Kidney (tissue), 14 donors: ENCODE results near the gene ADORA2A. TPM values are rescaled to one million over a fixed set of nuclear protein-coding genes. Genes with fewer than 3 reads are reported as not detected.
"Not testable (repeated sequence)": the region's sequence is repeated elsewhere in the genome, so short reads cannot be mapped to it uniquely, and the experiment has no call there.

Experiments used
- DNase-seq, 5 donors: peaks; one replicate each; pipeline ENCODE4 v3.0.0-alpha.2; 2013 to 2020
- FAIRE-seq: peaks from 2 replicates; lab custom pipeline; 2012; peaks lifted over from hg19 to GRCh38; lab: Jason Lieb, UNC
- H3K27ac ChIP-seq, 2 donors: one replicate each; pipeline ENCODE4 v1.7.0; 2013; ENCODE audit warnings: low read depth in 2 of 2, low read length in 2 of 2, inconsistent platforms in 1 of 2
- H3K27me3 ChIP-seq: one replicate; pipeline ENCODE4 v1.7.1; 2013; ENCODE audit warnings: low read length, inconsistent platforms; ENCODE audit not compliant: control insufficient read depth, insufficient read depth
- H3K36me3 ChIP-seq, 3 donors: one replicate each; pipeline versions ENCODE4 v1.7.0 to v1.7.1; 2013; ENCODE audit warnings: low read length in 3 of 3, control low read depth in 1 of 3, inconsistent platforms in 1 of 3; ENCODE audit not compliant: insufficient read depth in 3 of 3, control insufficient read depth in 2 of 3
- H3K4me1 ChIP-seq, 3 donors: one replicate each; pipeline versions ENCODE4 v1.7.0 to v1.7.1; 2013; ENCODE audit warnings: low read length in 3 of 3, inconsistent platforms in 1 of 3, low read depth in 1 of 3; ENCODE audit not compliant: control insufficient read depth in 2 of 3, insufficient read depth in 2 of 3
- H3K4me3 ChIP-seq, 3 donors: one replicate each; pipeline versions ENCODE4 v1.7.0 to v1.8.1; 2013; ENCODE audit warnings: low read length in 3 of 3, control low read depth in 1 of 3, inconsistent platforms in 1 of 3
- H3K9ac ChIP-seq, 3 donors: one replicate each; pipeline versions ENCODE4 v1.7.0 to v1.7.1; 2013; ENCODE audit warnings: low read length in 3 of 3, control low read depth in 1 of 3, inconsistent platforms in 1 of 3
- H3K9me3 ChIP-seq, 3 donors: one replicate each; pipeline versions ENCODE4 v1.7.0 to v1.7.1; 2013; ENCODE audit warnings: low read length in 3 of 3, control low read depth in 1 of 3, inconsistent platforms in 1 of 3; ENCODE audit not compliant: control insufficient read depth in 2 of 3, insufficient read depth in 1 of 3
- intact Hi-C: fragments of 100-400 bp; cut with DNase I; formaldehyde crosslinking; loops from one replicate; pipeline ENCODE4 v1.11.1; 2022
- polyA plus RNA-seq: library from polyadenylated mRNA; stranded (reverse); fragments of 350-450 nt; fragmentation: Illumina TruSeq; extraction: RNeasy Lipid Tissue Mini Kit (QIAGEN cat#74804); gene quantifications from one replicate; pipeline ENCODE4 v1.2.3, GENCODE V29; 2014; ENCODE audit warnings: low read depth, low replicate concordance; ENCODE audit not compliant: insufficient read depth
- total RNA-seq: library from RNA; stranded (reverse); fragmentation: NEBNext Ultra II Directional; extraction: Animal tissue kit (Norgen Biotek cat#: 25700); gene quantifications from one replicate; pipeline ENCODE4 v1.2.1, GENCODE V29; 2021
- TF ChIP-seq, protein P1 (sequence below): IDR thresholded peaks from 3 replicates; pipeline ENCODE4 v1.5.1; 2012; ENCODE audit warnings: mild to moderate bottlenecking, moderate library complexity, borderline replicate concordance; ENCODE audit not compliant: insufficient read depth; ENCODE audit errors: extremely low read depth
- donor health status: control.
- donor health status: control.
- donor health status: control.
- donor health status: control.
- donor health status: control.
- donor health status: DM: yes; HTN: yes; CAD: no.
- donor health status: Normal renal cell carcinoma (clear cell type).

ADORA2A gene
- total and polyA plus RNA-seq, 2 donors from 2014 or later = 6.1 to 6.9 TPM

DNA sequence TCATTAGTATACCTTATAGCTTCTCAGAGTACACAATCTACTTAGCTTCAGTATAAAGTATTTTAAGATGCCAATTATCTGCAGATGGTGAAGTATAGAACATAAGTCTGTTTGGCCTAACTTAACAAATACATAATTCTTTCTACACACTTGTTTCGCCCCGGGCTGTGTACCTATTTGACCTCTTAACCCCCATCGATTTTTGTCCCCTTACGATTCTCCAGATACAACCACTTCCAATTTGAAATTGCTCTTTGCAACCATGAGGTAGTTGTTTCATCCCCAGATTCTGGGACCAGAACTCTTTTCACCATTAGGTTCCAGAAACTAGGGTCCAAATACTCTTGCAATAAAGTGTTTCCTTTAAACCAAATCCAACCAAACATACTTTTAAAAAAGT, 57.8 kb downstream of the ADORA2A start:
- H3K27me3 ChIP-seq = no peaks in the 10 kb centered on the region
- no peak for FAIRE-seq
- H3K36me3 ChIP-seq = no peaks in the 10 kb centered on the region
- H3K9me3 ChIP-seq = no peaks in the 10 kb centered on the region
- intact Hi-C loops = no loop called here
- H3K4me3 ChIP-seq = no peak overlapping the region
- no peak for DNase-seq
- H3K27ac ChIP-seq = no peak overlapping the region
- TF ChIP-seq, protein P1, sequence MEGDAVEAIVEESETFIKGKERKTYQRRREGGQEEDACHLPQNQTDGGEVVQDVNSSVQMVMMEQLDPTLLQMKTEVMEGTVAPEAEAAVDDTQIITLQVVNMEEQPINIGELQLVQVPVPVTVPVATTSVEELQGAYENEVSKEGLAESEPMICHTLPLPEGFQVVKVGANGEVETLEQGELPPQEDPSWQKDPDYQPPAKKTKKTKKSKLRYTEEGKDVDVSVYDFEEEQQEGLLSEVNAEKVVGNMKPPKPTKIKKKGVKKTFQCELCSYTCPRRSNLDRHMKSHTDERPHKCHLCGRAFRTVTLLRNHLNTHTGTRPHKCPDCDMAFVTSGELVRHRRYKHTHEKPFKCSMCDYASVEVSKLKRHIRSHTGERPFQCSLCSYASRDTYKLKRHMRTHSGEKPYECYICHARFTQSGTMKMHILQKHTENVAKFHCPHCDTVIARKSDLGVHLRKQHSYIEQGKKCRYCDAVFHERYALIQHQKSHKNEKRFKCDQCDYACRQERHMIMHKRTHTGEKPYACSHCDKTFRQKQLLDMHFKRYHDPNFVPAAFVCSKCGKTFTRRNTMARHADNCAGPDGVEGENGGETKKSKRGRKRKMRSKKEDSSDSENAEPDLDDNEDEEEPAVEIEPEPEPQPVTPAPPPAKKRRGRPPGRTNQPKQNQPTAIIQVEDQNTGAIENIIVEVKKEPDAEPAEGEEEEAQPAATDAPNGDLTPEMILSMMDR = no peak
- H3K4me1 ChIP-seq = peaks cover 0 to 22% (median 4%) of the 10 kb centered on the region in 3 donors
- H3K9ac ChIP-seq = no peak overlapping the region

GRCh38 chr22:24485608-24486007, 58.2 kb downstream of the ADORA2A start:
- H3K4me3 ChIP-seq = no peak overlapping the region
- FAIRE-seq (no peak), DNase-seq (peak in 1 of 5 donors; percentile 47)
- H3K9ac ChIP-seq = no peak overlapping the region
- peaks cover 0 to 21% (median 4%) of the 10 kb centered on the region in 3 donors for H3K4me1 ChIP-seq
- TF ChIP-seq, protein P1 = peak; percentile 30
- H3K9me3 ChIP-seq = no peaks in the 10 kb centered on the region
- no peak overlapping the region for H3K27ac ChIP-seq
- H3K27me3 ChIP-seq = no peaks in the 10 kb centered on the region
- intact Hi-C loops = no loop called here
- H3K36me3 ChIP-seq = no peaks in the 10 kb centered on the region

GRCh38 chr22:24486501-24486921, 59.1 kb downstream of the ADORA2A start:
- Histone ChIP-seq H3K9me3 (no peaks in the 10 kb centered on the region), H3K4me1 (peaks cover 0 to 13% (median 4%) of the 10 kb centered on the region in 3 donors), H3K36me3 (no peaks in the 10 kb centered on the region), H3K9ac (no peak overlapping the region), H3K4me3 (no peak overlapping the region), H3K27me3 (no peaks in the 10 kb centered on the region), H3K27ac (no peak overlapping the region)
- intact Hi-C loops = no loop called here
- FAIRE-seq (no peak), DNase-seq (no peak)
- TF ChIP-seq, protein P1 = no peak

GRCh38 chr22:24489011-24489410, 61.6 kb downstream of the ADORA2A start:
- no peak overlapping the region for H3K27ac ChIP-seq
- DNase-seq (no peak), FAIRE-seq (no peak)
- no peaks in the 10 kb centered on the region for H3K9me3 ChIP-seq
- TF ChIP-seq, protein P1 = no peak
- intact Hi-C loops = no loop called here
- no peak overlapping the region for H3K9ac ChIP-seq
- H3K27me3 ChIP-seq = no peaks in the 10 kb centered on the region
- no peaks in the 10 kb centered on the region for H3K4me1 ChIP-seq
- H3K4me3 ChIP-seq = no peak overlapping the region
- H3K36me3 ChIP-seq = no peaks in the 10 kb centered on the region

GRCh38 chr22:24489434-24489833, 62.0 kb downstream of the ADORA2A start:
- H3K9me3 ChIP-seq, H3K27ac ChIP-seq, H3K36me3 ChIP-seq, H3K4me3 ChIP-seq, H3K9ac ChIP-seq, DNase-seq, intact Hi-C loops, FAIRE-seq, H3K27me3 ChIP-seq, H3K4me1 ChIP-seq: not testable (repeated sequence)
